Measurements from ENCODE around the gene PIK3CG.

The PIK3CG gene

GRCh38 chr7:106878748-106879439 lies 13.8 kb downstream of the PIK3CG start:
- no peak for DNase-seq (ENCODE audit: low read depth)

GRCh38 chr7:106881984-106882383 lies 16.9 kb downstream of the PIK3CG start:
- no peak for DNase-seq (ENCODE audit: low read depth)
- no peak overlapping the region for H3K4me3 ChIP-seq (ENCODE audit: low read length)
- no peak for TF ChIP-seq CTCF (conservative IDR thresholded peaks at IDR 0.05; ENCODE audit: low read length)

More at GRCh38 chr7:106878748-106879439, 13.8 kb downstream of the PIK3CG start:
- TF ChIP-seq CTCF (conservative IDR thresholded peaks at IDR 0.05; ENCODE audit: low read length) = no peak
- H3K4me3 ChIP-seq (ENCODE audit: low read length) = no peak overlapping the region

DNA sequence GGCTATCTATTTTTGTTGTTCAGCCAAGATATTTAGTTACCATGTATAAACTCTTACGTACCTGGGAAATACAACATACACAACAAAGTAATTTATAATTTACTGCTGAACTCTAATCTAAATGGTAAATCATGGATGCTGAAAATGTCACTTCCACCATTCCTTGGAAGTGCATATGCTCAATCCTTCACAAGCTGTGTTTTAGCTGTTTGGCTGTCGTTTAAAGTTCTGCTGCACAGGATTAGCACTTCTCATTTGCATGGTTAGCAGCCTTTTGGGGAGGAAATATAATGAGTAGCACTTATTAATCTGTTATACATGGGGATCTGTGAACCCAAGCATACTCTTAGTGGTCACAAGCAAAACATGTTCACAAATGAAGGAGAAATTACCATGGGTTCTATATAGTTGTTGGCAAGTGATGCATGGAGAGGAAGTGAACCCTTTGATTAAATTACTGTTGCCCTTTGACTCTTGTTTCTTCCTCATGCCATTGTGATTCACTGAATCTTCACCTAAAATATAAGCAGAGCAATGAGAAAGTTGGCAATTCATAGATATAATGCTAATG lies 18.5 kb downstream of the PIK3CG start:
- no peak for DNase-seq (ENCODE audit: low read depth)
- TF ChIP-seq CTCF (conservative IDR thresholded peaks at IDR 0.05; ENCODE audit: low read length) = no peak
- H3K4me3 ChIP-seq (ENCODE audit: low read length) = no peak overlapping the region

DNA sequence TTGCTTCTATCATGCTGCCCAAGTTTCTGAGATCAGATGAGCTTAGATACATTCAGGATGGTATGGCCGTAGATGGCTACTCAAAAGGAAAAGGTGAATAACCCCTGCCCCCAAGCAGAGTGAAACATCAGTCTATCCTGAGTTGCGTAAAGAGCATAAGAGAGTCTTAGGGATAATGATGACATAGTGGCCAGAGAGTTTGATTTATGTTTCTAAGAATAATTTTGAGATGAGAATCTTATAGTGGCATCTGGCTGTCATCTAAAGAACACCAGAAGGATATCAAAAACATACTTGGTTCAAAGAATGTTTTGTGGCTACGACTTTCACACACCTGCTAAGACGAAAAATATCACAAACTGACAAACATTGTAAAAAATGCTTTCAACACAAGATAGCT lies 20.6 kb downstream of the PIK3CG start:
- no peak for DNase-seq (ENCODE audit: low read depth)
- no peak for TF ChIP-seq CTCF (conservative IDR thresholded peaks at IDR 0.05; ENCODE audit: low read length)
- no peak overlapping the region for H3K4me3 ChIP-seq (ENCODE audit: low read length)

- no peak overlapping the region for H3K4me3 ChIP-seq (ENCODE audit: low read length)
- no peak for TF ChIP-seq CTCF (conservative IDR thresholded peaks at IDR 0.05; ENCODE audit: low read length)
- DNase-seq (ENCODE audit: low read depth) = no peak
Observed at GRCh38 chr7:106887421-106887820, 22.3 kb downstream of the PIK3CG start.

DNA sequence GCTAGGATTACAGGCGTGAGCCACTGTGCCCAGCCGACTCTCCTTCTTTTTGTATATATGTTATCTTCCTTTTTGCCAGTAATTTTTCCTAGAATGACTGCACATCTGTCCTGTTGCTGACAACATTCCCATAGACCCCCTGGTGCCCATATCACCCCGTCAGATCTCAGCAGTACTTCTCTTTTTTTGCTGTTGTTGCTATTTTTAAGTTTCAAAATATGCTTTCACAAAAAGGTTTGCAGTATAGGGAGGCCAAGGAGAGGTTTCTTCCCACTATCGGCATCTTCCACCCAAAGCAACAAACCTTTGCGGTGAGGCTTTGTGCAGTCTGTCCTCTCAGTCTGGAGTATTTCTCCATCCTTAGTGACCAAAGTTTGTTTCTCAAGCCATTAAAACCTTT lies 23.1 kb downstream of the PIK3CG start:
- TF ChIP-seq CTCF (conservative IDR thresholded peaks at IDR 0.05; ENCODE audit: low read length) = no peak
- no peak overlapping the region for H3K4me3 ChIP-seq (ENCODE audit: low read length)
- no peak for DNase-seq (ENCODE audit: low read depth)

GRCh38 chr7:106890952-106891351 lies 25.9 kb downstream of the PIK3CG start:
- no peak overlapping the region for H3K4me3 ChIP-seq (ENCODE audit: low read length)
- TF ChIP-seq CTCF (conservative IDR thresholded peaks at IDR 0.05; ENCODE audit: low read length) = no peak
- no peak for DNase-seq (ENCODE audit: low read depth)

All from AG10803 (cell line).